ENCODE measurements around the gene CNKSR3.
A peak's percentile ranks its signal among the peaks of the same experiment; 100 is the strongest.

DNA sequence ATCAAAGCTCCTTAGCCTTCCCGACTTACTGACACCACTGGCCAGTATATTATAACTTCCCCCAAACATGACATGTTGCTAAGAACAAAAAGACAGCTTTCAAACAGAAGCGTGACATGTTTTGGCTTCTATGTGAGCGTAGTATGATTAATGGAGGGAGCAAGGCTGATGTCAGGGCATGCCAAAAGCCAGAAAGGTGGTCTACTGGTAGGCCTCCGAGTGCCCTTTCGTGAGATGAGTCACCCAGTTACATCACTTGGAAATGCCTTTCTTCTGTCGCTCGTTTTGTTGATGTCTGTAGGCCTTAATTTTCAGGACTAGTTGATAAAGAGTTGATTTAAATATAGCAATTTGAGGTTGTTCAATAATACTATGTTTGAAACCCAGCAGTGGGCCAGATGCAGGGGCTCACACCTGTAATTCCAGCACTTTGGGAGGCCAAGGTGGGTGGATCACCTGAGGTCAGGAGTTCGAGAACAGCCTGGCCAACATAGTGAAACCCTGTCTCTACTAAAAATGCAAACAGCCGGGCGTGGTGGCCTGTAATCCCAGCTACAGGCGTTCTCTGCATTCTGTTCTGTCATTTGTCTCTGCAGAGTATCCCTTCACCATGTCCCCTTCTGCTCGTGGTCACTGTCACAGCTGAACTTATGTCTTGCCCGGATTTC lies 53.3 kb downstream of the CNKSR3 start:
- TF ChIP-seq ARNTL (CRISPR knock-in tag; IDR thresholded peaks at IDR 0.05; ENCODE audit: borderline replicate concordance, low read depth) (no peak), RARB (CRISPR knock-in tag; IDR thresholded peaks at IDR 0.05) (no peak), PATZ1 (CRISPR knock-in tag; IDR thresholded peaks at IDR 0.05; ENCODE audit: borderline replicate concordance) (no peak), TCF4 (CRISPR knock-in tag; IDR thresholded peaks at IDR 0.05; ENCODE audit: borderline replicate concordance) (no peak), BACH2 (CRISPR knock-in tag; IDR thresholded peaks at IDR 0.05; ENCODE audit: borderline replicate concordance) (no peak), PPARA (CRISPR knock-in tag; IDR thresholded peaks at IDR 0.05; ENCODE audit: borderline replicate concordance) (no peak), CREB5 (CRISPR knock-in tag; IDR thresholded peaks at IDR 0.05; ENCODE audit: low read depth) (0 out of 2 replicates have a peak, but pooled peaks have one; percentile 52), ZFP3 (CRISPR knock-in tag; IDR thresholded peaks at IDR 0.05) (no peak), ZNF70 (CRISPR knock-in tag; IDR thresholded peaks at IDR 0.05) (no peak), SNAI2 (CRISPR knock-in tag; IDR thresholded peaks at IDR 0.05) (no peak)
- TF ChIP-seq, protein P1, sequence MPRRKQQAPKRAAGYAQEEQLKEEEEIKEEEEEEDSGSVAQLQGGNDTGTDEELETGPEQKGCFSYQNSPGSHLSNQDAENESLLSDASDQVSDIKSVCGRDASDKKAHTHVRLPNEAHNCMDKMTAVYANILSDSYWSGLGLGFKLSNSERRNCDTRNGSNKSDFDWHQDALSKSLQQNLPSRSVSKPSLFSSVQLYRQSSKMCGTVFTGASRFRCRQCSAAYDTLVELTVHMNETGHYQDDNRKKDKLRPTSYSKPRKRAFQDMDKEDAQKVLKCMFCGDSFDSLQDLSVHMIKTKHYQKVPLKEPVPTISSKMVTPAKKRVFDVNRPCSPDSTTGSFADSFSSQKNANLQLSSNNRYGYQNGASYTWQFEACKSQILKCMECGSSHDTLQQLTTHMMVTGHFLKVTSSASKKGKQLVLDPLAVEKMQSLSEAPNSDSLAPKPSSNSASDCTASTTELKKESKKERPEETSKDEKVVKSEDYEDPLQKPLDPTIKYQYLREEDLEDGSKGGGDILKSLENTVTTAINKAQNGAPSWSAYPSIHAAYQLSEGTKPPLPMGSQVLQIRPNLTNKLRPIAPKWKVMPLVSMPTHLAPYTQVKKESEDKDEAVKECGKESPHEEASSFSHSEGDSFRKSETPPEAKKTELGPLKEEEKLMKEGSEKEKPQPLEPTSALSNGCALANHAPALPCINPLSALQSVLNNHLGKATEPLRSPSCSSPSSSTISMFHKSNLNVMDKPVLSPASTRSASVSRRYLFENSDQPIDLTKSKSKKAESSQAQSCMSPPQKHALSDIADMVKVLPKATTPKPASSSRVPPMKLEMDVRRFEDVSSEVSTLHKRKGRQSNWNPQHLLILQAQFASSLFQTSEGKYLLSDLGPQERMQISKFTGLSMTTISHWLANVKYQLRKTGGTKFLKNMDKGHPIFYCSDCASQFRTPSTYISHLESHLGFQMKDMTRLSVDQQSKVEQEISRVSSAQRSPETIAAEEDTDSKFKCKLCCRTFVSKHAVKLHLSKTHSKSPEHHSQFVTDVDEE (CRISPR knock-in tag; IDR thresholded peaks at IDR 0.05), result 0 out of 2 replicates have a peak, but pooled peaks have one; percentile 21

All from SK-N-SH treated with all-trans-retinoic acid at 6 μM for 48 hours (cell line).